Kidney (tissue), 14 donors: Measurements from ENCODE around the gene CRISP2. TPM values are rescaled to one million over a fixed set of nuclear protein-coding genes. Genes with fewer than 3 reads are reported as not detected.

Experiments used
- DNase-seq, 5 donors: peaks; one replicate each; pipeline ENCODE4 v3.0.0-alpha.2; 2013 to 2020
- FAIRE-seq: peaks from 2 replicates; lab custom pipeline; 2012; peaks lifted over from hg19 to GRCh38; lab: Jason Lieb, UNC
- H3K27ac ChIP-seq, 2 donors: one replicate each; pipeline ENCODE4 v1.7.0; 2013; ENCODE audit warnings: low read depth in 2 of 2, low read length in 2 of 2, inconsistent platforms in 1 of 2
- H3K27me3 ChIP-seq: one replicate; pipeline ENCODE4 v1.7.1; 2013; ENCODE audit warnings: low read length, inconsistent platforms; ENCODE audit not compliant: control insufficient read depth, insufficient read depth
- H3K36me3 ChIP-seq, 3 donors: one replicate each; pipeline versions ENCODE4 v1.7.0 to v1.7.1; 2013; ENCODE audit warnings: low read length in 3 of 3, control low read depth in 1 of 3, inconsistent platforms in 1 of 3; ENCODE audit not compliant: insufficient read depth in 3 of 3, control insufficient read depth in 2 of 3
- H3K4me1 ChIP-seq, 3 donors: one replicate each; pipeline versions ENCODE4 v1.7.0 to v1.7.1; 2013; ENCODE audit warnings: low read length in 3 of 3, inconsistent platforms in 1 of 3, low read depth in 1 of 3; ENCODE audit not compliant: control insufficient read depth in 2 of 3, insufficient read depth in 2 of 3
- H3K4me3 ChIP-seq, 3 donors: one replicate each; pipeline versions ENCODE4 v1.7.0 to v1.8.1; 2013; ENCODE audit warnings: low read length in 3 of 3, control low read depth in 1 of 3, inconsistent platforms in 1 of 3
- H3K9ac ChIP-seq, 3 donors: one replicate each; pipeline versions ENCODE4 v1.7.0 to v1.7.1; 2013; ENCODE audit warnings: low read length in 3 of 3, control low read depth in 1 of 3, inconsistent platforms in 1 of 3
- H3K9me3 ChIP-seq, 3 donors: one replicate each; pipeline versions ENCODE4 v1.7.0 to v1.7.1; 2013; ENCODE audit warnings: low read length in 3 of 3, control low read depth in 1 of 3, inconsistent platforms in 1 of 3; ENCODE audit not compliant: control insufficient read depth in 2 of 3, insufficient read depth in 1 of 3
- CTCF ChIP-seq: IDR thresholded peaks from 3 replicates; pipeline ENCODE4 v1.5.1; 2012; ENCODE audit warnings: mild to moderate bottlenecking, moderate library complexity, borderline replicate concordance; ENCODE audit not compliant: insufficient read depth; ENCODE audit errors: extremely low read depth
- intact Hi-C: fragments of 100-400 bp; cut with DNase I; formaldehyde crosslinking; loops from one replicate; pipeline ENCODE4 v1.11.1; 2022
- polyA plus RNA-seq: library from polyadenylated mRNA; stranded (reverse); fragments of 350-450 nt; fragmentation: Illumina TruSeq; extraction: RNeasy Lipid Tissue Mini Kit (QIAGEN cat#74804); gene quantifications from one replicate; pipeline ENCODE4 v1.2.3, GENCODE V29; 2014; ENCODE audit warnings: low read depth, low replicate concordance; ENCODE audit not compliant: insufficient read depth
- total RNA-seq: library from RNA; stranded (reverse); fragmentation: NEBNext Ultra II Directional; extraction: Animal tissue kit (Norgen Biotek cat#: 25700); gene quantifications from one replicate; pipeline ENCODE4 v1.2.1, GENCODE V29; 2021
- donor health status: control.
- donor health status: control.
- donor health status: control.
- donor health status: control.
- donor health status: control.
- donor health status: DM: yes; HTN: yes; CAD: no.
- donor health status: Normal renal cell carcinoma (clear cell type).

Gene CRISP2
- total and polyA plus RNA-seq, 2 donors from 2014 or later, result 1.5 TPM; not detected in 1

GRCh38 chr6:49739423-49739822 lies 26.1 kb upstream of the CRISP2 start:
- no peak for DNase-seq
- H3K9ac ChIP-seq, result no peak overlapping the region
- H3K4me3 ChIP-seq, result no peak overlapping the region
- FAIRE-seq, result no peak
- intact Hi-C loops, result no loop called here
- H3K36me3 ChIP-seq, result no peaks in the 10 kb centered on the region
- H3K9me3 ChIP-seq, result no peaks in the 10 kb centered on the region
- no peaks in the 10 kb centered on the region for H3K4me1 ChIP-seq
- no peak overlapping the region for H3K27ac ChIP-seq
- TF ChIP-seq CTCF, result no peak
- no peaks in the 10 kb centered on the region for H3K27me3 ChIP-seq

GRCh38 chr6:49736017-49736508 lies 22.7 kb upstream of the CRISP2 start:
- intact Hi-C loops, result no loop called here
- H3K27me3 ChIP-seq, result no peaks in the 10 kb centered on the region
- TF ChIP-seq CTCF, result no peak
- no peak overlapping the region for H3K9ac ChIP-seq
- no peak overlapping the region for H3K4me3 ChIP-seq
- H3K27ac ChIP-seq, result no peak overlapping the region
- no peaks in the 10 kb centered on the region for H3K4me1 ChIP-seq
- DNase-seq, result no peak
- no peaks in the 10 kb centered on the region for H3K9me3 ChIP-seq
- FAIRE-seq, result no peak
- no peaks in the 10 kb centered on the region for H3K36me3 ChIP-seq

- intact Hi-C loops, result no loop called here
- H3K4me1 ChIP-seq, result no peaks in the 10 kb centered on the region
- H3K9ac ChIP-seq, result no peak overlapping the region
- H3K27me3 ChIP-seq, result no peaks in the 10 kb centered on the region
- no peak for TF ChIP-seq CTCF
- DNase-seq (no peak), FAIRE-seq (no peak)
- H3K4me3 ChIP-seq, result no peak overlapping the region
- H3K36me3 ChIP-seq, result no peaks in the 10 kb centered on the region
- H3K27ac ChIP-seq, result no peak overlapping the region
- H3K9me3 ChIP-seq, result no peaks in the 10 kb centered on the region
These were observed 20.3 kb upstream of the CRISP2 start for GRCh38 chr6:49733680-49734079.

- Histone ChIP-seq H3K9me3 (no peaks in the 10 kb centered on the region), H3K4me3 (no peak overlapping the region), H3K27me3 (no peaks in the 10 kb centered on the region), H3K9ac (no peak overlapping the region), H3K4me1 (no peaks in the 10 kb centered on the region), H3K27ac (no peak overlapping the region), H3K36me3 (no peaks in the 10 kb centered on the region)
- no peak for FAIRE-seq
- intact Hi-C loops, result no loop called here
- no peak for TF ChIP-seq CTCF
- no peak for DNase-seq
These were observed 19.4 kb upstream of the CRISP2 start for GRCh38 chr6:49732781-49733180.
